ENCODE measurements around the gene CNTN5.

The CNTN5 gene

DNA sequence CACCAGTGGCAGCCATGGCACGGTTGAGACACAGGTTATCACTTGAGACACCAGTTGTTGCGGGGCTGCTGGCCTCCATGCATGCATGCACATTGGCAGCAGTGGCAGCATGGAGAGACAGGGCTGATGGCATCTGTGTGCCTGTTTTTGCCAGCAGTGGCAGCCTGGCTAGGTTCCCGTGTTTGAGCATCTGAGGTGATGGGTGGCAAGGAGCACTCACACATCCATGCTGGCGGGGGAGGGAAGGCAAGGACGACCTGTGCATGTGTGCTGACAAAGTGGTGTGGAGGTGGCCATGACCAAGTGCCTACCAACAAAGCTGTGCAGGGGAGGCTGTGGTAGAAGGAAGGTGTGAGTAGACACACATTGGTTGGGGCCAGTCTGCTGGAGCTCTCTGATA is 133.5 kb downstream of the CNTN5 start:
- DNase-seq (ENCODE audit: low read depth, low spot score): no peak
- H3K4me3 ChIP-seq (ENCODE audit: low read length): no peak overlapping the region

DNA sequence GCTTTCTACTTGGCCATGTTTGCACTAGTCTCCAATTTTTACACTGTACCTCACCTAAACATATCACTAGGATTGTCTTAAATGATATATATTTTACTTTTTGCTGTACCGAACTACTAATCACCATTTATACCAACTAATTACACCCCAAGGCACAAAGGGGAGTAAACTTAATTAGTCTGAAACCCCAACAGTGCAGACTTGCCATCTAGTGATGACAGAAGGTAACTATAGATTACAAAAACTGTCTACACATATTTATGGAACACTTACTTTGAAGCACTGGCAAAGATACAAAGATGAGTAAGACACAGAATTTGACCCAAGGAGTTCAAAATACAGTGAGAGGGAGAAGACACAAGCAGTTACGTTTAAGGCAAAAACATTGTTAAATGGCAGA is 139.7 kb downstream of the CNTN5 start:
- no peak for DNase-seq (ENCODE audit: low read depth, low spot score)
- no peak overlapping the region for H3K4me3 ChIP-seq (ENCODE audit: low read length)

DNA sequence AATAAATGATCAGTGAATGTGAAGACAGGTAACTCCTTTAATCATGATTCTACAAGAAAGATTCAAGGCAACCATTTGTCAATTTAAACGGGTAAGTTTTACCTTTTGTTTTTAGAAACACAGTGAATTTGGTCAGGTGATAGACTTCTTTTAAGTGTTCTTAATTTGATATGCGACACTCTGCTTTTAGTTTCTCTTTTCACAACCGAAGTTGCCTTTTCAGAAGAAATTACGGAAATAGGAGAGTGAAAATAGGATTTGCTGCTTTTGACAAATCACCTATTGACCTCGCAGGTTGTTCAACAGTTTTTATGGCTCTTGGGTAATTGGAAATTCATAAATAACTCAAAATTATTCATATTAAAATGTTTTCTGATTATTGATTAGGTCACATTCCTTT is 142.1 kb downstream of the CNTN5 start:
- no peak for DNase-seq (ENCODE audit: low read depth, low spot score)
- no peak overlapping the region for H3K4me3 ChIP-seq (ENCODE audit: low read length)

- DNase-seq (ENCODE audit: low read depth, low spot score): no peak
- H3K4me3 ChIP-seq (ENCODE audit: low read length): no peak overlapping the region
Observed at GRCh38 chr11:99170591-99170990, 149.8 kb downstream of the CNTN5 start.

GRCh38 chr11:99171330-99171729 is 150.6 kb downstream of the CNTN5 start:
- no peak overlapping the region for H3K4me3 ChIP-seq (ENCODE audit: low read length)
- no peak for DNase-seq (ENCODE audit: low read depth, low spot score)

DNA sequence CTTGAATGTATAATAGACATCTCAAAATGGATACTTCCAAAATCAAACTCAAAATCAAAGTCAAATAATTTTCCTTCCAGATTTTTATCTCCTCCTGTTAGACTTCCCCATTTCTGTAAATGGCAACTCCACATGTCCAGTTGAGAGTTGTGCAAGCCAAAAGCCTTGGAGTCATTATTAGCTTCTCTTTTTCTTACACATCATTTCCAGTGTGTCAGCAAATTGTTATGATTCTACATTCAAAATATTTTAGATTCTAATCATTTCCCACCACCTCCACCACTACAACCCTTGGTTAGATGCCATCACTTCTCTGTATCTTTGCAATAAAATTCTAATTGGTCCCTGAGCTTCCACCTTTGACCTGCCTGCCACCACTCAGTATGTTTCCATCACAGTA is 155.7 kb downstream of the CNTN5 start:
- no peak overlapping the region for H3K4me3 ChIP-seq (ENCODE audit: low read length)
- no peak for DNase-seq (ENCODE audit: low read depth, low spot score)

GRCh38 chr11:99177446-99177845 is 156.7 kb downstream of the CNTN5 start:
- DNase-seq (ENCODE audit: low read depth, low spot score): no peak
- no peak overlapping the region for H3K4me3 ChIP-seq (ENCODE audit: low read length)

DNA sequence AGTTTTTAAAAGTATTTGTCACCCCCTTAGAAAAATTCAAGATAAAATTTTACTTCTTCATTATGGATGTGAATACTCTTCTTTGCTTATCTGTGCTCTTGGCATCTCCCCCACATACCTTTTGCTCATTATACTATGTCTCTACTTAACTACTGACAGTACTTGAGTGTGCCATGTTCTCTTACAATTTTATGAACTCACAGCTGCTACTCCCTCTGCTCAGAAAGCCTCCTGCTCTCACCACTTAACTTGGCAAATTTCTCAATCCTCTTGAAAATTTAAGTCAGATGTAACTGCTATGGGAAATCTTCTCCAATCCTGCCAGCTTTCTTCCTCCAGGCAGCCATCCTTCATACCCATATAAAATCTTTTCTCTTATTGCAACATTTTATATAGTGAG is 163.4 kb downstream of the CNTN5 start:
- DNase-seq (ENCODE audit: low read depth, low spot score): no peak
- no peak overlapping the region for H3K4me3 ChIP-seq (ENCODE audit: low read length)

- no peak overlapping the region for H3K4me3 ChIP-seq (ENCODE audit: low read length)
- DNase-seq (ENCODE audit: low read depth, low spot score): no peak
Observed at GRCh38 chr11:99188221-99188620, 167.5 kb downstream of the CNTN5 start.

GRCh38 chr11:99192716-99193115 is 172.0 kb downstream of the CNTN5 start:
- no peak overlapping the region for H3K4me3 ChIP-seq (ENCODE audit: low read length)
- no peak for DNase-seq (ENCODE audit: low read depth, low spot score)

GRCh38 chr11:99197477-99197876 is 176.7 kb downstream of the CNTN5 start:
- no peak overlapping the region for H3K4me3 ChIP-seq (ENCODE audit: low read length)
- no peak for DNase-seq (ENCODE audit: low read depth, low spot score)

DNA sequence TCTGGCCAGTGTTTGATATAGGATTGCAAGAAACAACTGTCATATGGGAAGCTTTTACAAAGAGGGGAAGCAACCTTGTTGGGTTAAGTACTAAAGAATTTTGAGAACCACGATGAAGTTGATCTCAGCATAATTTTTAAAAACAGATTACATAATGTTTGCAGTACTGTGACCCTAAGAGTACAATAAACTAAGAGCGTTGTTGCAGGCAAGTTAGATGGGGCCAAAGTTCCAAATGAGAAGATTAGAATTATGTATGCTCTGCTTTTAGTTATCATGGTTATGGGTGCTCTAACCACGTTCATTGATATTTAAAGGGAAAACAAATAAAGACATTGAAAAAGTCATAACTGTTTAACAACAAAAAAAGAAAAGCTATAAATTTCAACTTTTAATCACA is 177.5 kb downstream of the CNTN5 start:
- DNase-seq (ENCODE audit: low read depth, low spot score): no peak
- no peak overlapping the region for H3K4me3 ChIP-seq (ENCODE audit: low read length)

DNA sequence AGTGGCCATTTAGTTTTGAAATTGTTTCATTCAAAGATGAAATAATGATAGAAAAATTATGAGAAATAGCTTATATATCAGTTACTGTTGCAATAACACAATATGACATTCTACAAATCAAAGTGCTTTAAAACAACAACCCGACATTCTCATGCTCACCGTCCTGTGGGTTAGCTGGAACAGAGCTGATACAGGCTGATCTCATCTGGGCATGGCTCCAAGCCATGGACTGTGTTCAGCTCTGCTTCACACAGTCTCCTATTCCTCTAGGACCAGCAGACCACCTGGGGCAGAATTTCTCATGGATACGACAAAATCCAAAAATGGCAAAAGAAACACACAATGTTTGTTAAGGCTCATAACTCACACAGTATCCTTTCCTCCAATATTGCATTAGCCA is 178.6 kb downstream of the CNTN5 start:
- no peak for DNase-seq (ENCODE audit: low read depth, low spot score)
- H3K4me3 ChIP-seq (ENCODE audit: low read length): no peak overlapping the region

DNA sequence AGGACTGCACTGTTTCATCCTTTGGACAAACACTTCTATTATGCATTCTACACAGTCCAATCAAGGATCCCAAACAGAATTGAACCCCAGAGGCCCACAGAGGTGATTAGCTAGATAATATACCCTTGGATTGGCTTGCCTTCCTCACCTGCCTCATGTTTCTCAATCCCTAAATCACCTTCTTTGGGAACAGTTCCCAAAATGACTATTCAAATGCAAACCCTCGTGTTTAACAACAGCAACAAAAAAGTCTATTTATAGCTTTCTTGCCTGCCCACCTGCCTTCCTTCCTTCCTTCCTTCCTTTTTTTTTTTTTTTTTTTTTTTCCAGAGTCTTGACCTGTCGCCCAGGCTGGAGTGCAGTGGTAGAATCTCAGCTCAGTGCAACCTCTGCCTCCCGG is 180.0 kb downstream of the CNTN5 start:
- DNase-seq (ENCODE audit: low read depth, low spot score): no peak
- no peak overlapping the region for H3K4me3 ChIP-seq (ENCODE audit: low read length)

- no peak overlapping the region for H3K4me3 ChIP-seq (ENCODE audit: low read length)
- no peak for DNase-seq (ENCODE audit: low read depth, low spot score)
Observed at GRCh38 chr11:99208813-99209212, 188.1 kb downstream of the CNTN5 start.

DNA sequence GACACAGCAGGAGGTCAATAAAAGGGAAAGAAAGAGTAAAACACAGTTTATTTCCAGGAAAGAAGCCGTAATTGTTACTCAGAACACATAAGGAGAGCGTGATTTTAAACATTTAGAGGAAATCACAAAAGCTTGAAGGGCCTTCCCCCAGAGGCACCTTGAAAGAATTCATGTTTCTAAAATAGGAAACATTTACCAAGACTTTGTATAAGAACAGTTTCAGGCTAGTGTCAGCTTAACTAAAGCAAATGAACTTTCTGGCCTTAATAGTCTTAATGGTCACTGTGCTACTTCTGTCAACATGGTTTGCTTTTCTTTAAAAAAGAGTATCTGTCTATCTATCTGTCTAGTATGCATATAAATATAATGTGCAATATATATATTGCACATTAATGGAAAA is 208.8 kb downstream of the CNTN5 start:
- no peak for DNase-seq (ENCODE audit: low read depth, low spot score)
- no peak overlapping the region for H3K4me3 ChIP-seq (ENCODE audit: low read length)

GRCh38 chr11:99234534-99234933 is 213.8 kb downstream of the CNTN5 start:
- no peak for DNase-seq (ENCODE audit: low read depth, low spot score)
- no peak overlapping the region for H3K4me3 ChIP-seq (ENCODE audit: low read length)

GRCh38 chr11:99238401-99238800 is 217.7 kb downstream of the CNTN5 start:
- no peak overlapping the region for H3K4me3 ChIP-seq (ENCODE audit: low read length)
- no peak for DNase-seq (ENCODE audit: low read depth, low spot score)

- no peak overlapping the region for H3K4me3 ChIP-seq (ENCODE audit: low read length)
- no peak for DNase-seq (ENCODE audit: low read depth, low spot score)
Observed at GRCh38 chr11:99240192-99241030, 219.7 kb downstream of the CNTN5 start.

GRCh38 chr11:99241066-99241465 is 220.3 kb downstream of the CNTN5 start:
- H3K4me3 ChIP-seq (ENCODE audit: low read length): no peak overlapping the region
- DNase-seq (ENCODE audit: low read depth, low spot score): no peak

GRCh38 chr11:99244613-99245012 is 223.9 kb downstream of the CNTN5 start:
- no peak overlapping the region for H3K4me3 ChIP-seq (ENCODE audit: low read length)
- DNase-seq (ENCODE audit: low read depth, low spot score): no peak
